IPS-15b (cell line): Measurements from ENCODE around the gene E2F3.

Experiments used
- H3K27me3 ChIP-seq: one replicate; pipeline ENCODE4 v1.6.1; 2013; ENCODE audit warnings: low read length; ENCODE audit not compliant: control insufficient read depth, insufficient read depth
- H3K36me3 ChIP-seq: one replicate; pipeline ENCODE4 v1.6.1; 2013; ENCODE audit warnings: low read length; ENCODE audit not compliant: control insufficient read depth, insufficient read depth
- H3K4me1 ChIP-seq: one replicate; pipeline ENCODE4 v1.6.1; 2013; ENCODE audit warnings: mild to moderate bottlenecking, low read length; ENCODE audit not compliant: control insufficient read depth, insufficient read depth
- H3K4me3 ChIP-seq: one replicate; pipeline ENCODE4 v1.5.1; 2013; ENCODE audit warnings: low read depth, low read length
- H3K9ac ChIP-seq: one replicate; pipeline ENCODE4 v1.6.1; 2013; ENCODE audit warnings: low read depth, mild to moderate bottlenecking, low read length
- H3K9me3 ChIP-seq: one replicate; pipeline ENCODE4 v1.6.1; 2013; ENCODE audit warnings: mild to moderate bottlenecking, low read length; ENCODE audit not compliant: control insufficient read depth, insufficient read depth

Gene E2F3

GRCh38 chr6:20403070-20403765, 1.5 kb downstream of the E2F3 start:
- Histone ChIP-seq H3K4me1 (no peaks in the 10 kb centered on the region), H3K4me3 (peak overlapping the region; percentile 92), H3K9ac (peak overlapping the region; percentile 90), H3K27me3 (no peaks in the 10 kb centered on the region), H3K9me3 (no peaks in the 10 kb centered on the region), H3K36me3 (no peaks in the 10 kb centered on the region)

DNA sequence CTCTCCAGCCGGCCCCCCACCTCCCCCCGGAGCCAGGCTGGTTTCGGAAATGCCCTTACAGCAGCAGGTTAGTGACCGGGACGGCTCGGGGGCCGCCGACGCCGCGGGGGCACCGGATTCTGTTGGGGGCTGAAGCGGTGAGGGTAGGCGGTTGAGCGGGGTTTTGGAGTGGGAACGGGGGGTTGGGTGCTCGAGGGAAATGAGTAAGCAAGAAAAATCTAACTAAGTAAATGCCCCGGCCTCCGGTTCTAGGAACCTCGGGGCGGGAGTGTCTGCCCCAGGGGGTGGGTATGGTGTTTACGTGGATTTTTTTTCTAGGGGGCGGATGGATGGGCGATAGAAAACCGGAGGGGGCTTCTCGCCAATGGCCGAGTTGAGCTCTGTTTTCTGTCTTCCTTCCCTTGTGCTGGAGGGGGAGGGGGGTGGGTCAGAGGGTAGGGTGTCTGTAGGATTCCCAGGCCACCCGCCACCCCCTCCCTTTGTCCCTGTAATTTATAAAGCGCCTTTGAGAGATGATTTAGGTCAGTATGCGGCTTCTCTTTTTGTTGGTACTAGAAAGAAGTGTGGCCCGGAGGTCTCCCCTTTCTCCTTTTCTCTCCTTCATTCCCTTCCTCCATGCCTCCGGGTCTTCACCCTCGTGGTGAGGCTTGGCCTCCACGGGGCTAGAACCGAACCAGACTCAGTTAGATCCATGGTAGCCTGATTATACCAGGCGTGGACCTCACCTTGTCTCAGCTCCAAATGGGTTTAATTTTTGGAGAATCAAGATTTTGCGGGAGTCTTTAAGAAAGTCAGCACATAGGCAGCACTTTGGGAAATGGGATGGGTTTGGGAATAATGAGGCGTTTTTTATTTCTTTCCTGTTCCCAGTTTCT, 2.3 kb downstream of the E2F3 start:
- Histone ChIP-seq H3K4me1 (no peaks in the 10 kb centered on the region), H3K9ac (peak overlapping the region; percentile 92), H3K9me3 (no peaks in the 10 kb centered on the region), H3K4me3 (peak overlapping the region; percentile 92), H3K27me3 (no peaks in the 10 kb centered on the region), H3K36me3 (no peaks in the 10 kb centered on the region)

- Histone ChIP-seq H3K36me3 (no peaks in the 10 kb centered on the region), H3K9me3 (no peaks in the 10 kb centered on the region), H3K4me3 (peak overlapping the region; percentile 92), H3K27me3 (no peaks in the 10 kb centered on the region), H3K9ac (peak overlapping the region; percentile 92), H3K4me1 (no peaks in the 10 kb centered on the region)
These were observed 3.0 kb downstream of the E2F3 start for GRCh38 chr6:20404641-20405032.

DNA sequence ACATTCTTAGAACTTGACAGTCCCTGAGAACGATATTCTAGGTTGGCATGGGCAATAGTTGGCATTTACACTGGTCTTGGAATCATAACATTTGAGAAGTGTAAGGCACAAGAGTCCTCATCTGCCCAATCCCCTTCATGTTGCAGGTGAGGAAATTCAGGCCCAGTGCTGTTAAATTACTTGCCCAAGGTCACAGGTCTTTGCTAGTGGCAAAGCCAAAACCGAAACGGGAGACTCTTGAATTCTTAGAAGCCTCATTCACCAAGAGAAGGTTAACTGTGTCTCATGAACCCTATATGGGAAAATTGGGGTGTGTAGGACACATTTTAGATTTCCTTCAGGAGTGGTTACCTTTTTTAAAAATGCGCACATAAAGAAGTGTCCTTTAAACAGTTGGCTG, 7.2 kb downstream of the E2F3 start:
- Histone ChIP-seq H3K27me3 (no peaks in the 10 kb centered on the region), H3K4me3 (no peak overlapping the region), H3K9ac (no peak overlapping the region), H3K36me3 (no peaks in the 10 kb centered on the region), H3K4me1 (peaks cover 5% of the 10 kb centered on the region), H3K9me3 (no peaks in the 10 kb centered on the region)

GRCh38 chr6:20409427-20409971, 7.8 kb downstream of the E2F3 start:
- no peaks in the 10 kb centered on the region for H3K9me3 ChIP-seq
- H3K36me3 ChIP-seq = no peaks in the 10 kb centered on the region
- no peaks in the 10 kb centered on the region for H3K27me3 ChIP-seq
- H3K9ac ChIP-seq = no peak overlapping the region
- H3K4me1 ChIP-seq = peaks cover 6% of the 10 kb centered on the region
- no peak overlapping the region for H3K4me3 ChIP-seq

- Histone ChIP-seq H3K27me3 (no peaks in the 10 kb centered on the region), H3K9ac (no peak overlapping the region), H3K9me3 (no peaks in the 10 kb centered on the region), H3K4me3 (no peak overlapping the region), H3K4me1 (peaks cover 16% of the 10 kb centered on the region), H3K36me3 (no peaks in the 10 kb centered on the region)
These were observed 9.9 kb downstream of the E2F3 start for GRCh38 chr6:20411544-20411943.

- H3K4me3 ChIP-seq = no peak overlapping the region
- peaks cover 22% of the 10 kb centered on the region for H3K4me1 ChIP-seq
- H3K9ac ChIP-seq = no peak overlapping the region
- H3K9me3 ChIP-seq = no peaks in the 10 kb centered on the region
- no peaks in the 10 kb centered on the region for H3K27me3 ChIP-seq
- no peaks in the 10 kb centered on the region for H3K36me3 ChIP-seq
These were observed 10.4 kb downstream of the E2F3 start for GRCh38 chr6:20411953-20412681.

GRCh38 chr6:20412682-20413073, 11.0 kb downstream of the E2F3 start:
- Histone ChIP-seq H3K4me3 (no peak overlapping the region), H3K9ac (no peak overlapping the region), H3K27me3 (no peaks in the 10 kb centered on the region), H3K4me1 (peaks cover 25% of the 10 kb centered on the region), H3K36me3 (no peaks in the 10 kb centered on the region), H3K9me3 (no peaks in the 10 kb centered on the region)

DNA sequence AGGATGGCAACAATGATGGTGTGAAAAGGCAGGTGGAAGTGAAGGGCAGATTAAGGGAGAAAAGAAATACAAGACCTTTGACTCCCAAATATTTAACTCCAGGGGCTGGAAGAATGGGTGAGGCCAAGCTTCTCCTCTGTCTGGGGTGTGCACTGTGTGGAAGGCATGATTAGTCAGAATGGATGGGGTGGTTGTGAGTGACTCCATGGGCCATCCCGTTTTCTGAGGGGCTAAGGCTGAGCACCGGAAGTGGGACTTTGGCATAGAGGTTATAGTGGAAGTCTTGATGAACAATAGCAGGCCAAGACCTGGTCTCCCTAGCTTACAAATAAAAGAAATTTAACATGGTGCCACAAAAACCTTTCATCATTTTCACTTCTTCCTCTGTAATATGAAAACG, 12.1 kb downstream of the E2F3 start:
- Histone ChIP-seq H3K9ac (no peak overlapping the region), H3K4me3 (no peak overlapping the region), H3K36me3 (no peaks in the 10 kb centered on the region), H3K9me3 (no peaks in the 10 kb centered on the region), H3K4me1 (peaks cover 28% of the 10 kb centered on the region), H3K27me3 (no peaks in the 10 kb centered on the region)

DNA sequence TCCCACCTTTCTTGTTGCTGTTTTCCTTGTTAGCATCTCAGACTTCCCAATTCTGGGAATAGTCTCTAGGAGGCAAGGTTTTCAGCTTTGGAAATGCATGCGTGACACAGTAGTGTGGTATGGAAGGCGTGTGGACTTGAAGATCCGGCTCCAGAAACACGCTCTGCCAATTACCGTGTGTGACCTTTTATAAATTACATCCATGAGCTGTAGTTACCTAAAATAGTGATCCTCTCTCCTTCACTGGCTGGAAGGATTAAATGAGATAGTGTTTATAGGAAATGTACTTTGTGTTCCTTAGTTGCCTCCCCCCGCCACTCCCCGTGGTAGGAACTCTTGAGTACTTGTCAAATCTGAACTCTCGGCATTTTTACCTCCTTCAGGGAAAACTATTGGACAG, 13.0 kb downstream of the E2F3 start:
- Histone ChIP-seq H3K36me3 (no peaks in the 10 kb centered on the region), H3K27me3 (no peaks in the 10 kb centered on the region), H3K4me3 (no peak overlapping the region), H3K4me1 (peaks cover 28% of the 10 kb centered on the region), H3K9me3 (no peaks in the 10 kb centered on the region), H3K9ac (no peak overlapping the region)

- Histone ChIP-seq H3K4me3 (no peak overlapping the region), H3K36me3 (no peaks in the 10 kb centered on the region), H3K9ac (no peak overlapping the region), H3K27me3 (no peaks in the 10 kb centered on the region), H3K9me3 (no peaks in the 10 kb centered on the region), H3K4me1 (peaks cover 28% of the 10 kb centered on the region)
These were observed 13.6 kb downstream of the E2F3 start for GRCh38 chr6:20415304-20415703.
